ENCODE data around the gene IFNG-AS1.

The IFNG-AS1 gene

DNA sequence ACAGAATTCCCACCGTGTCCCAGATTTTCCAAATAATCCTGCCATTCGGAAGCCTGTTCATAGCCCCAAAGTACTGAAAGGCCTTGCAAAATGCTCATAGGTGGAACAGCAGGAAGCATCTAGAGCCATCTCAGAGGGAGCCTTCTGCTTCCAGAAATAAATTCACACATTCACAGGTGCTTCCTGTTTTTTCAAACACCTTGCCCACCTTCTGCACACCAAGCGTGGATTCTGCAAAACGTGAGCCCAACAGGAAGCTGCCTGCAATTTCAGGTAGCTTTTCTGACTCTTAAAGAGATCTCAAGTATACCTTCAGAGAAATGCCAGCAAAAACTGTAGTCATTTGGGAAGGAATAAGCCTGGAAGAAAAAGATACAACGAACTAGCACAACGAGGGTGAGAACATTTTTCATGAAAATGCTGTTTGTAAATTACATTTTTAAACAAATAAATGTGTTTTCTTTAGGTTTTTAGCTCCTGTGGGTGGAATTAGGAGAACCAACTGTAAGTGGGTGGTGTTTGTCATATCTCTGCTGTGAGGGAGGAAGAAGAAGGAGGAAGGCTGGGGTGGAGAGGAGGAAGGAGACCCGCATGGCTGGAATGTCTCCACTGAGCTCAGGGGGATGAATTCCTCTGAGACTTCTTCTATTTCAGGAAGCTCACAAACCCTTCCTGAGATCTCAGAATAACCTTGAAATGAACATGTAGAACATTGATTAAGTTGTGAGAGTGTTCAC lies at the start of gene IFNG-AS1:
IFNG-AS1 (plus strand) TSS at position 264 of the 737 bp plus-strand sequence.
- no peaks in the 10 kb centered on the region; the same call in 1 of the 2 replicates for H3K9me3 ChIP-seq (ENCODE audit: insufficient read depth, low read depth, low read length)
- no peak within 1 kb of the TSS for H3K4me3 ChIP-seq (ENCODE audit: low read length)
- no peak within 1 kb of the TSS for H3K27ac ChIP-seq (ENCODE audit: low read length)
- no peaks in the 10 kb centered on the region for H3K4me1 ChIP-seq (ENCODE audit: insufficient read depth, low read length)
- no peak within 1 kb of the TSS for H3K9ac ChIP-seq (ENCODE audit: low read depth, low read length)
- no peaks in the 10 kb centered on the region for H3K27me3 ChIP-seq (ENCODE audit: insufficient read depth, low read length)
- H3K36me3 ChIP-seq (ENCODE audit: insufficient read depth, low read depth, low read length) = no peaks in the 10 kb centered on the region

- Histone ChIP-seq H3K4me3 (ENCODE audit: low read length) (no peak overlapping the region), H3K4me1 (ENCODE audit: insufficient read depth, low read length) (0 out of 2 replicates have a peak, but pooled peaks cover 3% of the 10 kb centered on the region), H3K9ac (ENCODE audit: low read depth, low read length) (no peak overlapping the region), H3K36me3 (ENCODE audit: insufficient read depth, low read depth, low read length) (no peaks in the 10 kb centered on the region), H3K27ac (ENCODE audit: low read length) (no peak overlapping the region), H3K9me3 (ENCODE audit: insufficient read depth, low read depth, low read length) (no peaks in the 10 kb centered on the region), H3K27me3 (ENCODE audit: insufficient read depth, low read length) (no peaks in the 10 kb centered on the region)
Observed at GRCh38 chr12:67939611-67940010, 49.6 kb upstream of the IFNG-AS1 start.

- Histone ChIP-seq H3K36me3 (ENCODE audit: insufficient read depth, low read depth, low read length) (no peaks in the 10 kb centered on the region), H3K9ac (ENCODE audit: low read depth, low read length) (no peak overlapping the region), H3K27me3 (ENCODE audit: insufficient read depth, low read length) (no peaks in the 10 kb centered on the region), H3K27ac (ENCODE audit: low read length) (no peak overlapping the region), H3K4me1 (ENCODE audit: insufficient read depth, low read length) (0 out of 2 replicates have a peak, but pooled peaks cover 3% of the 10 kb centered on the region), H3K4me3 (ENCODE audit: low read length) (no peak overlapping the region), H3K9me3 (ENCODE audit: insufficient read depth, low read depth, low read length) (no peaks in the 10 kb centered on the region)
Observed at GRCh38 chr12:67940780-67941243, 48.4 kb upstream of the IFNG-AS1 start.

GRCh38 chr12:67942724-67943123 lies 46.5 kb upstream of the IFNG-AS1 start:
- Histone ChIP-seq H3K9ac (ENCODE audit: low read depth, low read length) (no peak overlapping the region), H3K27ac (ENCODE audit: low read length) (no peak overlapping the region), H3K4me3 (ENCODE audit: low read length) (no peak overlapping the region), H3K4me1 (ENCODE audit: insufficient read depth, low read length) (0 out of 2 replicates have a peak, but pooled peaks cover 3% of the 10 kb centered on the region), H3K36me3 (ENCODE audit: insufficient read depth, low read depth, low read length) (no peaks in the 10 kb centered on the region), H3K27me3 (ENCODE audit: insufficient read depth, low read length) (no peaks in the 10 kb centered on the region), H3K9me3 (ENCODE audit: insufficient read depth, low read depth, low read length) (no peaks in the 10 kb centered on the region)

- Histone ChIP-seq H3K27ac (ENCODE audit: low read length) (no peak overlapping the region), H3K9ac (ENCODE audit: low read depth, low read length) (no peak overlapping the region), H3K36me3 (ENCODE audit: insufficient read depth, low read depth, low read length) (no peaks in the 10 kb centered on the region), H3K9me3 (ENCODE audit: insufficient read depth, low read depth, low read length) (no peaks in the 10 kb centered on the region), H3K4me1 (ENCODE audit: insufficient read depth, low read length) (0 out of 2 replicates have a peak, but pooled peaks cover 3% of the 10 kb centered on the region), H3K27me3 (ENCODE audit: insufficient read depth, low read length) (no peaks in the 10 kb centered on the region), H3K4me3 (ENCODE audit: low read length) (no peak overlapping the region)
Observed at GRCh38 chr12:67943141-67943892, 45.9 kb upstream of the IFNG-AS1 start.

DNA sequence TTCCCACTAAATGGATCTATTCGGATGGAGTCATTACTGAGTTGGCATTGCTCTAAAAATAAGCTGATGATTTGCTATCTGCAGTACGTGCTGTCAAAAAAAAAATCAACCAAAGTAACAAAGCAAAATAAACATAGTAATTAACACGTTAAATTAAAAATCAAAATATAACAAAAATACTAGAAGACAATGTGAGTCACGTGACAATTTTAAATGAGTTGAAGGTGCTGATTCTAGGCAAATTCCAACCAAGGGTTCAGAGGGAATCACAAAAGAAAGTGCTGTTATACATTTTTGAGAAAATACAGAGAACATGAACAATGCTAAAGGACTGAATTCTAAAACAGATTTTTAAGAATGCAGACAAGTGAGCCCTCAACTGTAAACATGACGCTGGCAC lies 45.2 kb upstream of the IFNG-AS1 start:
- Histone ChIP-seq H3K4me1 (ENCODE audit: insufficient read depth, low read length) (0 out of 2 replicates have a peak, but pooled peaks cover 3% of the 10 kb centered on the region), H3K4me3 (ENCODE audit: low read length) (no peak overlapping the region), H3K36me3 (ENCODE audit: insufficient read depth, low read depth, low read length) (no peaks in the 10 kb centered on the region), H3K27ac (ENCODE audit: low read length) (no peak overlapping the region), H3K9ac (ENCODE audit: low read depth, low read length) (no peak overlapping the region), H3K9me3 (ENCODE audit: insufficient read depth, low read depth, low read length) (no peaks in the 10 kb centered on the region), H3K27me3 (ENCODE audit: insufficient read depth, low read length) (no peaks in the 10 kb centered on the region)

DNA sequence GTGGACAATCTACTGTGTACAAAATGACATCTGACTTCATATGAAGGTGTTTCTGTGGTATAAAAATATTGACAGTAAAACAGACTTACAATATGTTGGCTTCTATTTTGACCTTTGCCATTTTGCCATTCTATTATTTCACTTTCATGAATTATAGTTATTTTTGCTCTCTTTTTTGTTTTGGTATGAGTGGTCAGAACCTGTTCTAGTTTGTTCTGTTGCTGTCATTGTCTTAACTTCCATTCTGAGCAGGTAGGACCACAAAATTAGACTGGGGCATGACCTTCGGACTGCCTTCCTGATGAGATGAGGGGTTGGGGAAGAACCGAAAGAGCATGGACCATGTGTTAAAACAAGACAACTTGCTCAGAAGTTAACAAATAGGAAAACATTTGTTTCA lies 36.5 kb upstream of the IFNG-AS1 start:
- Histone ChIP-seq H3K4me3 (ENCODE audit: low read length) (no peak overlapping the region), H3K27me3 (ENCODE audit: insufficient read depth, low read length) (no peaks in the 10 kb centered on the region), H3K27ac (ENCODE audit: low read length) (no peak overlapping the region), H3K4me1 (ENCODE audit: insufficient read depth, low read length) (no peaks in the 10 kb centered on the region), H3K9me3 (ENCODE audit: insufficient read depth, low read depth, low read length) (no peaks in the 10 kb centered on the region), H3K36me3 (ENCODE audit: insufficient read depth, low read depth, low read length) (no peaks in the 10 kb centered on the region), H3K9ac (ENCODE audit: low read depth, low read length) (no peak overlapping the region)

DNA sequence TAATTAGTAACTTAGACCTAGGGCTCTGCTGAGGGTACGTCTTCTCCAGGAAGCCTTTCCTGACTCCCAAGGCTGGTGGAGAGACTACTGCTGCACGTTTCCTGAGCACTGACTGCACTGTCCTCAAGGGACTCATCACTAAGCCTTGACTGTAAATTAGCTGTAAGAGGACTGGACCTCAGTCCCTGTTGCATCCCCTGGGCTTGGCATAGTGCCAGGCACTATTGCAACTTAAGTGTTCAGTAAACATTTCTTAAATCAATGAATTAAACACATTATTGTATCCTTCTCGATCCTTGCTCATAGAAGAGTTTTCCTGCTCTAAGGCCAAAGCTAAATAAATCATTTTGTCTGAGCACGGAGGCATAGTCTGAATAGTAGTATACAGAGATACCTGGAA lies 31.9 kb upstream of the IFNG-AS1 start:
- no peak overlapping the region for H3K4me3 ChIP-seq (ENCODE audit: low read length)
- H3K36me3 ChIP-seq (ENCODE audit: insufficient read depth, low read depth, low read length) = no peaks in the 10 kb centered on the region
- H3K4me1 ChIP-seq (ENCODE audit: insufficient read depth, low read length) = no peaks in the 10 kb centered on the region
- H3K27me3 ChIP-seq (ENCODE audit: insufficient read depth, low read length) = no peaks in the 10 kb centered on the region
- no peak overlapping the region for H3K9ac ChIP-seq (ENCODE audit: low read depth, low read length)
- no peak overlapping the region for H3K27ac ChIP-seq (ENCODE audit: low read length)
- H3K9me3 ChIP-seq (ENCODE audit: insufficient read depth, low read depth, low read length) = no peaks in the 10 kb centered on the region

DNA sequence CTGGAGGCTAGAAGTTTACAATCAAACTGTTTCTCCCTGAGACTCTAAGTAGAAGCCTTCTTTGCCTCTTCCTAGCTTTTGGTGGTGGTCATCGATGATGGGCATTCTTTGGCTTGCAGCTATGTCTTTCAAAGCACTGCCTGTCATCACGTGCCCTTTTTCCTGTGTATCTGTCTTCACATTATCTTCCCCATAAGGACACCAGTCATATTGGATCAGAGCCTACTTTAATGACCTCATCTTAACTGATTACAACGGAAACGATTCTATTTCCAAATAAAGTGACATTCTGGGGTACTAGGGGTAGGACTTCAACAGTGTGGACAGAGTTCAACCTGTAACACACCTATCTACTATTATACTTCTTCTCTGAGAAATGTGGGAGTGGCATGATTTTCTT lies 31.1 kb upstream of the IFNG-AS1 start:
- Histone ChIP-seq H3K4me3 (ENCODE audit: low read length) (no peak overlapping the region), H3K27ac (ENCODE audit: low read length) (no peak overlapping the region), H3K27me3 (ENCODE audit: insufficient read depth, low read length) (no peaks in the 10 kb centered on the region), H3K36me3 (ENCODE audit: insufficient read depth, low read depth, low read length) (no peaks in the 10 kb centered on the region), H3K9me3 (ENCODE audit: insufficient read depth, low read depth, low read length) (no peaks in the 10 kb centered on the region), H3K9ac (ENCODE audit: low read depth, low read length) (no peak overlapping the region), H3K4me1 (ENCODE audit: insufficient read depth, low read length) (no peaks in the 10 kb centered on the region)

GRCh38 chr12:67964456-67964855 lies 24.8 kb upstream of the IFNG-AS1 start:
- no peaks in the 10 kb centered on the region for H3K27me3 ChIP-seq (ENCODE audit: insufficient read depth, low read length)

DNA sequence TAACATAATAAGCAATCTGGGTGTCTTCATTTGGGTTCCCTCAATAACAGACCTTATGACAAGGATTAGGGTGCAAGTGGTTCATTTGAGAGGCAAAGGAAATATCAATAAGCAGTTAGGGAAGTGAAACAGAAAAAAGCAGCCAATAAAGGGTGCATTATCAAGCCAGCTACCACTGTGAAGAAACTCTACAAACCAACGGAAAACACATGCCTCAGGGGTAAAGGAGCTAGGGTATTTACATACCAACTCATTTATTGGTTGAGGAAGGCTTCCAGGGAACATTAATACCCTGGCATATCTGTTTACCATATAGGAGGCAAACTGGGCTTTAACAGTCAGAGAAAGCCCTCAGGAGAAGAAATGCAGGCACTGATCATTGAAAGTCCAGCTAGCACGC lies 22.7 kb upstream of the IFNG-AS1 start:
- H3K27me3 ChIP-seq (ENCODE audit: insufficient read depth, low read length) = no peaks in the 10 kb centered on the region
- H3K4me3 ChIP-seq (ENCODE audit: low read length) = no peak overlapping the region
- no peak overlapping the region for H3K27ac ChIP-seq (ENCODE audit: low read length)
- H3K9me3 ChIP-seq (ENCODE audit: insufficient read depth, low read depth, low read length) = no peaks in the 10 kb centered on the region
- no peaks in the 10 kb centered on the region for H3K4me1 ChIP-seq (ENCODE audit: insufficient read depth, low read length)
- H3K9ac ChIP-seq (ENCODE audit: low read depth, low read length) = no peak overlapping the region
- H3K36me3 ChIP-seq (ENCODE audit: insufficient read depth, low read depth, low read length) = no peaks in the 10 kb centered on the region

More at GRCh38 chr12:67964456-67964855, 24.8 kb upstream of the IFNG-AS1 start:
- Histone ChIP-seq H3K4me3 (ENCODE audit: low read length) (no peak overlapping the region), H3K4me1 (ENCODE audit: insufficient read depth, low read length) (no peaks in the 10 kb centered on the region), H3K36me3 (ENCODE audit: insufficient read depth, low read depth, low read length) (no peaks in the 10 kb centered on the region), H3K9me3 (ENCODE audit: insufficient read depth, low read depth, low read length) (no peaks in the 10 kb centered on the region), H3K27ac (ENCODE audit: low read length) (no peak overlapping the region), H3K9ac (ENCODE audit: low read depth, low read length) (no peak overlapping the region)

GRCh38 chr12:67968321-67968720 lies 20.9 kb upstream of the IFNG-AS1 start:
- H3K4me1 ChIP-seq (ENCODE audit: insufficient read depth, low read length) = no peaks in the 10 kb centered on the region
- no peak overlapping the region for H3K9ac ChIP-seq (ENCODE audit: low read depth, low read length)
- H3K27me3 ChIP-seq (ENCODE audit: insufficient read depth, low read length) = no peaks in the 10 kb centered on the region
- no peaks in the 10 kb centered on the region for H3K9me3 ChIP-seq (ENCODE audit: insufficient read depth, low read depth, low read length)
- no peaks in the 10 kb centered on the region for H3K36me3 ChIP-seq (ENCODE audit: insufficient read depth, low read depth, low read length)
- no peak overlapping the region for H3K27ac ChIP-seq (ENCODE audit: low read length)
- no peak overlapping the region for H3K4me3 ChIP-seq (ENCODE audit: low read length)
